Fibroblast of lung (primary cell): ENCODE measurements around the gene EIF2AK2. TPM values are rescaled to one million over a fixed set of nuclear protein-coding genes. Genes with fewer than 3 reads are reported as not detected.

ENCODE experiments used
- DNase-seq, 2 donors: peaks; one replicate each; pipeline versions ENCODE4 v3.0.0 to v3.0.0-alpha.2; 2010; ENCODE audit warnings: low read depth in 2 of 2
- H2AFZ ChIP-seq: 2 replicates; pipeline ENCODE4 v1.5.1; 2012; ENCODE audit warnings: low read length, control low read depth, inconsistent platforms
- H3K27ac ChIP-seq: 2 replicates; pipeline ENCODE4 v1.5.1; 2011; ENCODE audit warnings: low read length, control low read depth; ENCODE audit not compliant: insufficient read depth
- H3K27me3 ChIP-seq: 2 replicates; pipeline ENCODE4 v1.5.1; 2011; ENCODE audit warnings: mild to moderate bottlenecking, low read length; ENCODE audit not compliant: control insufficient read depth, insufficient read depth
- H3K36me3 ChIP-seq: 2 replicates; pipeline ENCODE4 v1.5.1; 2011; ENCODE audit warnings: low read length; ENCODE audit not compliant: control insufficient read depth, insufficient read depth
- H3K4me1 ChIP-seq: 2 replicates; pipeline ENCODE4 v1.5.1; 2011; ENCODE audit warnings: low read length; ENCODE audit not compliant: control insufficient read depth, insufficient read depth; ENCODE audit errors: extremely low read depth
- H3K4me2 ChIP-seq: 2 replicates; pipeline ENCODE4 v1.5.1; 2011; ENCODE audit warnings: low read length, control low read depth; ENCODE audit not compliant: insufficient read depth; ENCODE audit errors: extremely low read depth
- H3K4me3 ChIP-seq, 4 experiments: fragments of 200-600 bp in 1 of 4; sonication (generic) in 1 of 4; replicated peaks in 1 of 4; 2 replicates each; pipeline ENCODE4 v1.5.1; 2011 to 2016; ENCODE audit warnings: low read length in 4 of 4, low read depth in 3 of 4, mild to moderate bottlenecking in 3 of 4, control low read depth in 2 of 4, inconsistent platforms in 1 of 4, mixed read lengths in 1 of 4; ENCODE audit not compliant: insufficient read depth in 1 of 4; ENCODE audit errors: control extremely low read depth in 1 of 4
- H3K79me2 ChIP-seq: 2 replicates; pipeline ENCODE4 v1.5.1; 2012; ENCODE audit warnings: mild to moderate bottlenecking, low read length, inconsistent platforms; ENCODE audit not compliant: control insufficient read depth, insufficient read depth
- H3K9ac ChIP-seq: 2 replicates; pipeline ENCODE4 v1.5.1; 2011; ENCODE audit warnings: mild to moderate bottlenecking, low read length, control low read depth; ENCODE audit not compliant: insufficient read depth
- H3K9me3 ChIP-seq: 2 replicates; pipeline ENCODE4 v1.5.1; 2012; ENCODE audit warnings: low read depth, low read length; ENCODE audit not compliant: control insufficient read depth, insufficient read depth
- H4K20me1 ChIP-seq: 2 replicates; pipeline ENCODE4 v1.5.1; 2011; ENCODE audit warnings: low read length; ENCODE audit not compliant: control insufficient read depth, insufficient read depth; ENCODE audit errors: extremely low read depth
- CTCF ChIP-seq, 2 donors: IDR thresholded peaks in 1 of 2; conservative IDR thresholded peaks in 1 of 2; 1 replicate in 1 of 2; 2 replicates in 1 of 2; pipeline ENCODE4 v1.5.1; 2011 to 2012; ENCODE audit warnings: low read length in 2 of 2, control low read depth in 1 of 2, inconsistent platforms in 1 of 2, low read depth in 1 of 2, mild to moderate bottlenecking in 1 of 2
- EZH2 ChIP-seq: IDR thresholded peaks from 2 replicates; pipeline ENCODE4 v1.5.1; 2012; ENCODE audit warnings: low read length, control low read depth, mild to moderate bottlenecking; ENCODE audit errors: missing control alignments
- polyA plus RNA-seq, 2 donors: library from polyadenylated mRNA; depleted of rRNA in 1 of 2; stranded (reverse) in 1 of 2; unstranded in 1 of 2; fragments of >200 nt; gene quantifications; 2 replicates each; pipeline ENCODE4 v1.2.1, GENCODE V29; 2011 to 2012; ENCODE audit warnings: missing spikeins in 1 of 2
- total RNA-seq: library from RNA; depleted of rRNA; stranded (reverse); fragments of >200 nt; gene quantifications from 2 replicates; pipeline ENCODE4 v1.2.1, GENCODE V29; 2014

Gene EIF2AK2
- total and polyA plus RNA-seq, 2 donors (not counting 1 experiment from before 2014, with no cell fraction given): 32.0 to 39.9 TPM

GRCh38 chr2:37190290-37190689, 33.5 kb upstream of the EIF2AK2 start:
- Histone ChIP-seq H2AFZ (no peak overlapping the region), H3K27ac (no peak overlapping the region), H3K79me2 (no peaks in the 10 kb centered on the region), H4K20me1 (no peaks in the 10 kb centered on the region), H3K4me1 (no peaks in the 10 kb centered on the region), H3K9me3 (no peaks in the 10 kb centered on the region), H3K9ac (no peak overlapping the region), H3K4me3 (no peak overlapping the region), H3K4me2 (no peak overlapping the region), H3K36me3 (no peaks in the 10 kb centered on the region), H3K27me3 (no peaks in the 10 kb centered on the region)
- DNase-seq: peak in 1 of 2 donors; percentile 9
- TF ChIP-seq CTCF (conservative IDR thresholded peaks at IDR 0.05 in 1 of 2, IDR thresholded peaks at IDR 0.05 in 1 of 2; ENCODE audit: low read depth in 1 of 2, low read length in 2 of 2) (no peak), EZH2 (no peak)

GRCh38 chr2:37189452-37190153, 32.8 kb upstream of the EIF2AK2 start:
- H3K4me1 ChIP-seq: no peaks in the 10 kb centered on the region
- H3K9me3 ChIP-seq: no peaks in the 10 kb centered on the region
- H3K79me2 ChIP-seq: no peaks in the 10 kb centered on the region
- no peak for TF ChIP-seq CTCF (conservative IDR thresholded peaks at IDR 0.05 in 1 of 2, IDR thresholded peaks at IDR 0.05 in 1 of 2; ENCODE audit: low read depth in 1 of 2, low read length in 2 of 2)
- no peak for TF ChIP-seq EZH2
- H2AFZ ChIP-seq: no peak overlapping the region
- peak; percentile 86 to 87 for DNase-seq
- H3K4me2 ChIP-seq: no peak overlapping the region
- no peaks in the 10 kb centered on the region for H3K36me3 ChIP-seq
- no peak overlapping the region for H3K27ac ChIP-seq
- H4K20me1 ChIP-seq: no peaks in the 10 kb centered on the region
- no peak overlapping the region for H3K4me3 ChIP-seq
- no peaks in the 10 kb centered on the region for H3K27me3 ChIP-seq
- no peak overlapping the region for H3K9ac ChIP-seq

GRCh38 chr2:37188570-37188969, 31.8 kb upstream of the EIF2AK2 start, which contains the start of gene SULT6B1:
Gene SULT6B1, minus strand, starts transcription at chr2:37188670. Its CDS starts 30 bp downstream, at chr2:37188640.
- H3K9me3 ChIP-seq: no peaks in the 10 kb centered on the region
- no peaks in the 10 kb centered on the region for H3K36me3 ChIP-seq
- no peaks in the 10 kb centered on the region for H3K4me1 ChIP-seq
- H4K20me1 ChIP-seq: no peaks in the 10 kb centered on the region
- no peak for TF ChIP-seq EZH2
- no peak for TF ChIP-seq CTCF (conservative IDR thresholded peaks at IDR 0.05 in 1 of 2, IDR thresholded peaks at IDR 0.05 in 1 of 2; ENCODE audit: low read depth in 1 of 2, low read length in 2 of 2)
- H3K27ac ChIP-seq: no peak within 1 kb of the TSS
- H2AFZ ChIP-seq: no peak within 1 kb of the TSS
- DNase-seq: no peak
- no peak within 1 kb of the TSS for H3K4me3 ChIP-seq
- no peaks in the 10 kb centered on the region for H3K79me2 ChIP-seq
- no peaks in the 10 kb centered on the region for H3K27me3 ChIP-seq
- no peak within 1 kb of the TSS for H3K9ac ChIP-seq
- no peak within 1 kb of the TSS for H3K4me2 ChIP-seq
